ENCODE results near the gene CFAP221. TPM values are rescaled to one million over a fixed set of nuclear protein-coding genes. Genes with fewer than 3 reads are reported as not detected.

Gene CFAP221
- polyA plus RNA-seq, 3 donors from 2014 or later = not detected

- Mint-ChIP-seq H3K27me3 (ENCODE audit: low read depth in 3 of 3) (no peaks in the 10 kb centered on the region), H3K27ac (no peak overlapping the region), H3K4me3 (no peak overlapping the region), H3K4me1 (no peaks in the 10 kb centered on the region), H3K9me3 (no peaks in the 10 kb centered on the region), H3K36me3 (peaks cover 4 to 16% (median 5%) of the 10 kb centered on the region in 3 donors)
- no peak for DNase-seq
These were observed 144.4 kb downstream of the CFAP221 start for GRCh38 chr2:119688616-119689015.

DNA sequence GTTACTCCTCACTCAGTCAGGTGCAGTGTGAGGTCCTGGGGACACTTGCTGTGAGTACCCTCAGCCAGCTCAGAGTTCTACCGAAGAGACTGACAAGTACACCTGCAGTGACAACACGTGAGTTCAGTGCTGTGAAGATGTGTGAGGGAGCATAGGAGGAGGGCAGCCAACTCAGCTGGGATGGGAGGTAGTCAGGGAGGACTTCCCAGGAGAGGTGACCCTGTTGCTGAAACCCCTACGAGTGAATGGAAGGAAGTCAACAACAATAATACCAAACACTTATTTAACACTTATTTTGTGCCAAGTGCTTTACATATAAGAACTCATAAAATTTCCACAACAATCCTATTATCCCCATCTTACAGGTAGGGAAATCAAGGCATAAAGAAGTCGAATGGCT, 145.0 kb downstream of the CFAP221 start:
- H3K4me3 Mint-ChIP-seq = no peak overlapping the region
- peaks cover 0 to 2% (median 0%) of the 10 kb centered on the region in 3 donors for H3K27me3 Mint-ChIP-seq (ENCODE audit: low read depth in 3 of 3)
- no peak overlapping the region for H3K27ac Mint-ChIP-seq
- H3K36me3 Mint-ChIP-seq = peaks cover 4 to 16% (median 5%) of the 10 kb centered on the region in 3 donors
- no peak for DNase-seq
- no peaks in the 10 kb centered on the region for H3K9me3 Mint-ChIP-seq
- no peaks in the 10 kb centered on the region for H3K4me1 Mint-ChIP-seq

DNA sequence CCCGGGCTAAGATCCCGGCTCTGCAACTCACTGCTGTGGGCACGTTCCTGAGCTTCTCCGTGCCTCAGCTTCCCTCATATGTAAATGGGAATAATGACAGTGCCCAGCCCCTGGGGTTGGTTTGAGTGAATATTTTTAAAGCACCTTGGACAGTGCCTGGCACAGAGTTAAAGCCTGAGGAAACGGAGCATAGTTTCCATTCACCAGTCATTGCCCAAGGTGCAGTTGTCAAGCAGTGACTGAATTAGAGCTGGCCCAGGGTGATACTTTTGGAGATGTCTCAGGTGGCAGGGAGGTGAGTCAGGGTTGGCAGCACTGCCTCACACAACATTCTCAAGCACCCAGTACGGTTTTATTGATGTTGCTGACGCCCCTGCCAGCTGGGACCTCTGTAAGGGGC, 146.9 kb downstream of the CFAP221 start:
- Mint-ChIP-seq H3K27me3 (ENCODE audit: low read depth in 3 of 3) (peaks cover 0 to 3% (median 2%) of the 10 kb centered on the region in 3 donors), H3K9me3 (no peaks in the 10 kb centered on the region), H3K27ac (no peak overlapping the region), H3K36me3 (peaks cover 4 to 16% (median 5%) of the 10 kb centered on the region in 3 donors), H3K4me1 (peaks cover 0 to 5% of the 10 kb centered on the region in 2 donors), H3K4me3 (no peak overlapping the region)
- no peak for DNase-seq

DNA sequence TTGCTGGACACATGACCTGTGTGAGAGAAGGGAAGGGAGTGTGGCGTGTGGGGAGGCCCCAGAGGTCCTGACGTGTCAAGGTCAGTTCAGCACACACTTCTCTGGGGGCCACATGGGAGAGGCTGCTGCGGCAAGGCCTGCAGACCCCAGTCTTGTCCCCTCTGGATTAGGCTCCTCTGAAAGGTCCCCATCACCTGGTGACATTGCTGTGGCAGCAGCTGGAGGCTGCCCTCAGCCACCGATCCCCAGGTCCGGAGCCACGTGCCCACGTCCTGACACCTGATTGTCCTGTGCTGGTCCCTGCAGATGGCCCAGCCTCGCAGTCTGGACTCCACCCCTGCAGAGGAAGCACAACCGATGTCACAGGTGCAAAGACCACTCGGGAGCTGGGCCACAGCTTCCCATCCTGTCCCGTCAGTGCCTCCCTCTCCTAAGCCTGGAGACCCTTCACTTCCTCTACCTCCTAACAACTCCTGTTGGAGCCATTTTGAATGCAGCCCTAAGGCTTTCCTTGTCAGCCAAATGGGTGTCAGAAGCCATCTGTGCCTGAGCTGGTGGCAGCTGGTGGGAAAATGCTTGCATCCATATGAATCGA, 147.5 kb downstream of the CFAP221 start:
- peaks cover 0 to 5% of the 10 kb centered on the region in 2 donors for H3K4me1 Mint-ChIP-seq
- peaks cover 0 to 5% (median 2%) of the 10 kb centered on the region in 3 donors for H3K27me3 Mint-ChIP-seq (ENCODE audit: low read depth in 3 of 3)
- no peak overlapping the region for H3K27ac Mint-ChIP-seq
- H3K36me3 Mint-ChIP-seq = peaks cover 4 to 14% (median 5%) of the 10 kb centered on the region in 3 donors
- no peak for DNase-seq
- H3K9me3 Mint-ChIP-seq = no peaks in the 10 kb centered on the region
- no peak overlapping the region for H3K4me3 Mint-ChIP-seq

GRCh38 chr2:119692310-119692709, 148.1 kb downstream of the CFAP221 start:
- Mint-ChIP-seq H3K4me3 (no peak overlapping the region), H3K27ac (no peak overlapping the region), H3K9me3 (no peaks in the 10 kb centered on the region), H3K4me1 (peaks cover 0 to 5% of the 10 kb centered on the region in 2 donors), H3K27me3 (ENCODE audit: low read depth in 3 of 3) (peaks cover 0 to 6% (median 2%) of the 10 kb centered on the region in 3 donors), H3K36me3 (peaks cover 4 to 9% (median 5%) of the 10 kb centered on the region in 3 donors)
- no peak for DNase-seq

DNA sequence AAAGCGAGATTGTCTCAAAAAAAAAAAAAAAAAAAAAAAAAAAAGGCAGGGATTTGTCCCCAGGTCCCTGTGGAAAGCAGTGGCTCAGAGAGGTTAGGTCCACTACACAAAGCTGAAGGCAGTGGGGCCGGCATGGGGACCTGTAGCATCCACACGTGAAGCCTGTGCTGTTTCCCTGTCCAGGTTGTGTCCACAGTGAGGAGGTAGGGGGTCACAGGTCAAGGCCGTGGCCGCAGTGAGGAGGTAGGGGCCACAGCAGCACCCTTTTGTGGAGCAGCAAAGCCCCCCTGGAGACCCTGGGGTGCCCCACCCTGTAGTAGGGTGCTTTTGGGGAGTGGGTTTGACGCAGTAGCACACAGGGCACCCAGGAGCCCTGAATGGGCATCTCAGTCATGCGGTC, 148.7 kb downstream of the CFAP221 start:
- Mint-ChIP-seq H3K4me1 (peaks cover 0 to 5% of the 10 kb centered on the region in 2 donors), H3K27me3 (ENCODE audit: low read depth in 3 of 3) (peaks cover 0 to 7% (median 2%) of the 10 kb centered on the region in 3 donors), H3K36me3 (peaks cover 3 to 7% (median 4%) of the 10 kb centered on the region in 3 donors), H3K4me3 (no peak overlapping the region), H3K9me3 (no peaks in the 10 kb centered on the region), H3K27ac (no peak overlapping the region)
- no peak for DNase-seq

- Mint-ChIP-seq H3K27ac (peak overlapping the region in 1 of 6 donors; percentile 37), H3K36me3 (peaks cover 0 to 7% (median 4%) of the 10 kb centered on the region in 3 donors), H3K27me3 (ENCODE audit: low read depth in 3 of 3) (peaks cover 0 to 7% (median 2%) of the 10 kb centered on the region in 3 donors), H3K4me1 (peaks cover 0 to 5% of the 10 kb centered on the region in 2 donors), H3K9me3 (no peaks in the 10 kb centered on the region), H3K4me3 (no peak overlapping the region)
- DNase-seq = no peak
These were observed 149.3 kb downstream of the CFAP221 start for GRCh38 chr2:119693567-119693966.

DNA sequence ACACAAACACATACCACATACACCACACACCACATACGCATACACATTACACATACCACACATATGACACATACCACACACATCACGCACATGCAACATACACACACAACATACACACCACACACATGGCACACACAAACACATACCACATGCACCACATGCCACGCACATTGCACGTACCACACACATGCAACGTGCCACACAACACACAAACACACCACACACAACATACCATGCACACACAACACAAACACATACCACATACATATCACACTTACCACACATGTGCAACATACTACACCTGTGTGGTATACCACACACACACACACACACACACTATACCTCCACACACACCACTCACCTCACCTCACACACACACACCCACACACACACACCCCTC, 149.7 kb downstream of the CFAP221 start:
- peaks cover under 1 to 7% (median 2%) of the 10 kb centered on the region in 3 donors for H3K27me3 Mint-ChIP-seq (ENCODE audit: low read depth in 3 of 3)
- no peak for DNase-seq
- no peaks in the 10 kb centered on the region for H3K9me3 Mint-ChIP-seq
- peaks cover 0 to 6% (median 3%) of the 10 kb centered on the region in 3 donors for H3K36me3 Mint-ChIP-seq
- H3K4me1 Mint-ChIP-seq = peaks cover 0 to 5% of the 10 kb centered on the region in 2 donors
- H3K27ac Mint-ChIP-seq = peak overlapping the region in 1 of 6 donors; percentile 37
- no peak overlapping the region for H3K4me3 Mint-ChIP-seq

GRCh38 chr2:119694470-119694844, 150.2 kb downstream of the CFAP221 start:
- peaks cover 0 to 5% of the 10 kb centered on the region in 2 donors for H3K4me1 Mint-ChIP-seq
- no peaks in the 10 kb centered on the region for H3K9me3 Mint-ChIP-seq
- no peak overlapping the region for H3K27ac Mint-ChIP-seq
- peaks cover 2 to 7% (median 5%) of the 10 kb centered on the region in 3 donors for H3K27me3 Mint-ChIP-seq (ENCODE audit: low read depth in 3 of 3)
- peaks cover 0 to under 1% (median 0%) of the 10 kb centered on the region in 3 donors for H3K36me3 Mint-ChIP-seq
- no peak overlapping the region for H3K4me3 Mint-ChIP-seq
- no peak for DNase-seq

DNA sequence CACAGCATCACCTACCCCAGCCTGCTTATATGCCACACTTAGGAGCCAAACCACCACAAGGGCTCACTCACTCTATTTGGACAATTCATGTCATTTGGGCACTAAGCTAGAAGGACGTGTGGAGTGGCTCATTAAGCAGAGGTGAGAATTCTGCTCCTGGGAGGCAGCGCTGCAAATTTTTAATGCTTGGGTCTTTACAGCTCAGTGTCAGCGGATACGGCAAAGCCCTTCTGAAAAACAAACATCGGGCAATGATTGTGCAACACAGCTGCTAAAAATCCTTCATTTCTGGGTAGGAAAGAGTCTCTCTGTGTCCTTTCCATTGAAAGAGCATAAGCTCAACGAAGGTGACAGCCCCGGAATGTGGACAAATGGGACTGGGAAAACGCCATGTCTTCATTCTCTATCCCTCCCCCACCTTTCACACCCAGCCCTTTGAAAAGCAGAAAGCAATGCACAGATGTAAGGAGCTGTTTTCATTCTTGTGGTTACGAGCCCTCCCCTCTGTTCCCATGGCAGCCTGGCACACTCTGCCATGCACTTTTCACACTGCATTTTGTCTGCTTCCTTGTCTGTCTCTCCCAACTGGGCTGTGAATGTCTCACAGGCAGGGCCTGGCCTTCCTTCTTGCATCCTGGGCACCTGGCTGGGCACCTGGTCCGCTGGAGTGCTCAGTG, 150.7 kb downstream of the CFAP221 start:
- peak overlapping the region in 1 of 6 donors; percentile 37 for H3K27ac Mint-ChIP-seq
- H3K27me3 Mint-ChIP-seq (ENCODE audit: low read depth in 3 of 3) = peaks cover 2 to 9% (median 8%) of the 10 kb centered on the region in 3 donors
- peaks cover 0 to 5% of the 10 kb centered on the region in 2 donors for H3K4me1 Mint-ChIP-seq
- no peak overlapping the region for H3K4me3 Mint-ChIP-seq
- H3K9me3 Mint-ChIP-seq = no peaks in the 10 kb centered on the region
- DNase-seq = no peak
- H3K36me3 Mint-ChIP-seq = no peaks in the 10 kb centered on the region

DNA sequence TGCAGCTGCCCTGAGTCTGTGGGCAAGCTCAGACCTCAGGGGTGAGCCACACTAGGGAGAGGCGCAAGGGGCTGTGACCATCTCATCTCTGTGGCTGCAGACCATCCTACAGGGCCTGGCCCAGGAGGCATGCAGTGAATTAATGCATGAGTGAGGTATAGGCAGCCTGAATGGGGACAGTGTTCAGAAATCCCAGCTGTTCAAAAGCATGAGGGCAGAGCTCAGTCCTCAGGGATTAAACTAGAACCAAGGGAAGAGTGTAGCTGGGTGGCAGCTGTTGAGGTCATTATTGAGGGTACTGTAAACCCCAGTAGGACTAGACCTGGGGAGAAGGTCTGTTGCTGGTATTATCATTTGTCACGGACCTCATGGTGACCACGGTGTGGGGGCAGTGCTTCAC, 151.8 kb downstream of the CFAP221 start:
- H3K4me1 Mint-ChIP-seq = peaks cover 0 to 5% of the 10 kb centered on the region in 2 donors
- H3K27ac Mint-ChIP-seq = no peak overlapping the region
- H3K36me3 Mint-ChIP-seq = no peaks in the 10 kb centered on the region
- no peaks in the 10 kb centered on the region for H3K9me3 Mint-ChIP-seq
- DNase-seq = no peak
- H3K4me3 Mint-ChIP-seq = no peak overlapping the region
- peaks cover 2 to 11% (median 8%) of the 10 kb centered on the region in 3 donors for H3K27me3 Mint-ChIP-seq (ENCODE audit: low read depth in 3 of 3)

GRCh38 chr2:119696494-119697030, 152.3 kb downstream of the CFAP221 start:
- peaks cover 0 to 5% of the 10 kb centered on the region in 2 donors for H3K4me1 Mint-ChIP-seq
- DNase-seq = no peak
- no peaks in the 10 kb centered on the region for H3K9me3 Mint-ChIP-seq
- no peaks in the 10 kb centered on the region for H3K36me3 Mint-ChIP-seq
- H3K27me3 Mint-ChIP-seq (ENCODE audit: low read depth in 3 of 3) = peaks cover 3 to 11% (median 8%) of the 10 kb centered on the region in 3 donors
- no peak overlapping the region for H3K27ac Mint-ChIP-seq
- H3K4me3 Mint-ChIP-seq = no peak overlapping the region

DNA sequence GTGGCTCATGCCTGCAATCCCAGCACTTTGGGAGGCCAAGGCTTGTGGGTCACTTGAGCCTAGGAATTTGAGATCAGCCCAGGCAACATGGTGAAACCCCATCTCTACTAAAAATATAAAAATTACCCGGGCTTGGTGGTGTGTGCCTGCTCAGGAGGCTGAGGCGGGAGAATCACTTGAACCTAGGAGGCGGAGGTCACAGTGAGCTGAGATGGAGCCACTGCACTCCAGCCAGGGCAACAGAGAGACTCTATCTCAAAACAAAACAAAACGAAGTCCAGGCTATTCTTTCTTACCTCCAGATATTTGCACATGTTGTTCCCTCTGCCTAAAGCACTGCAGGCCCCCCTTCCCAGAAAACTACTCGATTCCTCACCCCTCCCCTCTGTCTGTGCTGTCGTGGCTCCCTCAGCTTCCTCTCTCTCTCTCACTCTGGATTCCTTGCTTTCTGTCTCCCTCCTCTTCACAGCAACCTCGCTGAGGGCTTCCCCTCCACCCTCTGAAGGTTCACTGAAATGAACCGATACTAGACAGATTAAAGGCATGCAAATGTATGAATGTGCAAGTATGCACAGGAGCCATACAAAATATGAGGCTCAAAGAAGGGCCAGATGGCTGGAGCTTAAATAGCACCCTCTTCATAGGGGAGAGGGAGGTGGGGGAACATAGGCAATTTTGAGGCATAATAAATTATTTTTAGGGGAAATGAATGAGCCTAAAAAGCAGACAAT, 153.2 kb downstream of the CFAP221 start:
- Mint-ChIP-seq H3K4me3 (no peak overlapping the region), H3K36me3 (no peaks in the 10 kb centered on the region), H3K4me1 (peaks cover 0 to 5% of the 10 kb centered on the region in 2 donors), H3K9me3 (no peaks in the 10 kb centered on the region), H3K27ac (no peak overlapping the region), H3K27me3 (ENCODE audit: low read depth in 3 of 3) (peaks cover 5 to 11% (median 8%) of the 10 kb centered on the region in 3 donors)
- no peak for DNase-seq

- H3K4me3 Mint-ChIP-seq = no peak overlapping the region
These were observed 154.0 kb downstream of the CFAP221 start for GRCh38 chr2:119698246-119698645.

More at GRCh38 chr2:119698246-119698645, 154.0 kb downstream of the CFAP221 start:
- Mint-ChIP-seq H3K4me1 (peaks cover 0 to 5% of the 10 kb centered on the region in 2 donors), H3K36me3 (no peaks in the 10 kb centered on the region), H3K27ac (no peak overlapping the region), H3K27me3 (ENCODE audit: low read depth in 3 of 3) (peaks cover 5 to 11% (median 8%) of the 10 kb centered on the region in 3 donors), H3K9me3 (no peaks in the 10 kb centered on the region)
- no peak for DNase-seq
